MCF 10A (cell line): ENCODE data around the gene LRP2BP. TPM values are rescaled to one million over a fixed set of nuclear protein-coding genes. Genes with fewer than 3 reads are reported as not detected.

Source experiments
- total RNA-seq: library from RNA; stranded (reverse); gene quantifications from 2 replicates; pipeline ENCODE4 v1.2.3, GENCODE V29; 2022

The LRP2BP gene
- total RNA-seq, 1 experiment from 2014 or later = 0.70 TPM

Other genes starting within 250 kb of the LRP2BP start
- 80.2 and 95.0 TPM in 2 replicates for gene CFAP97, start 191.9 kb downstream of the LRP2BP start, total RNA-seq
- gene SNX25, start 186.3 kb downstream of the LRP2BP start, total RNA-seq = 10.5 and 14.4 TPM in 2 replicates
- 4.4 and 5.5 TPM in 2 replicates for gene ANKRD37, start 917 bp upstream of the LRP2BP start, total RNA-seq
- gene UFSP2, start 30.0 kb upstream of the LRP2BP start, total RNA-seq = 44.4 and 46.4 TPM in 2 replicates
- 0.47 TPM in 1 of 2 replicates, not detected in the other for gene CCDC110, start 75.8 kb upstream of the LRP2BP start, total RNA-seq
- 0.22 and 0.30 TPM in 2 replicates for gene PDLIM3, start 139.6 kb upstream of the LRP2BP start, total RNA-seq